Activated T-helper 1 cell treated with anti-CD3 and anti-CD28 coated beads, Interleukin-2, amount 50 U/mL, for 16 hours (primary cell): Measurements from ENCODE around the gene SSTR4.
"Not testable (repeated sequence)": the region's sequence is repeated elsewhere in the genome, so short reads cannot be mapped to it uniquely, and the experiment has no call there.

Experiments
- DNase-seq, 2 donors: peaks; one replicate each; pipeline ENCODE4 v3.0.0-alpha.2; 2020; ENCODE audit warnings: low read depth in 1 of 2, low spot score in 1 of 2

Gene SSTR4

GRCh38 chr20:23018432-23018831 lies 16.7 kb upstream of the SSTR4 start:
- no peak for DNase-seq

- DNase-seq = no peak
Observed at GRCh38 chr20:23018941-23019340, 16.2 kb upstream of the SSTR4 start.

- DNase-seq = no peak
Observed at GRCh38 chr20:23019403-23019802, 15.7 kb upstream of the SSTR4 start.

GRCh38 chr20:23020230-23021018 lies 14.7 kb upstream of the SSTR4 start:
- no peak for DNase-seq

- no peak for DNase-seq
Observed at GRCh38 chr20:23021541-23021940, 13.6 kb upstream of the SSTR4 start.

- no peak for DNase-seq
Observed at GRCh38 chr20:23021951-23022350, 13.2 kb upstream of the SSTR4 start.

- no peak for DNase-seq
Observed at GRCh38 chr20:23022849-23023248, 12.3 kb upstream of the SSTR4 start.

- DNase-seq = no peak
Observed at GRCh38 chr20:23023621-23024177, 11.4 kb upstream of the SSTR4 start.

- DNase-seq = no peak
Observed at GRCh38 chr20:23024701-23025100, 10.4 kb upstream of the SSTR4 start.

- not testable (repeated sequence) for DNase-seq
Observed at GRCh38 chr20:23025503-23025902, 9.6 kb upstream of the SSTR4 start.

- no peak for DNase-seq
Observed at GRCh38 chr20:23027721-23028120, 7.4 kb upstream of the SSTR4 start.

GRCh38 chr20:23028392-23028791 lies 6.7 kb upstream of the SSTR4 start:
- DNase-seq = no peak

GRCh38 chr20:23029324-23029723 lies 5.8 kb upstream of the SSTR4 start:
- no peak for DNase-seq

GRCh38 chr20:23031346-23031745 lies 3.8 kb upstream of the SSTR4 start:
- no peak for DNase-seq

GRCh38 chr20:23032056-23032749 lies 2.9 kb upstream of the SSTR4 start:
- DNase-seq = no peak

GRCh38 chr20:23032750-23033078 lies 2.4 kb upstream of the SSTR4 start:
- DNase-seq = no peak

- DNase-seq = no peak
Observed at GRCh38 chr20:23033918-23034317, 1.2 kb upstream of the SSTR4 start.

- DNase-seq = no peak
Observed at GRCh38 chr20:23035731-23036130, 619 bp downstream of the SSTR4 start.

- DNase-seq = no peak
Observed at GRCh38 chr20:23036371-23036770, 1.3 kb downstream of the SSTR4 start.

GRCh38 chr20:23037017-23037481 lies 1.9 kb downstream of the SSTR4 start:
- no peak for DNase-seq

GRCh38 chr20:23039136-23039875 lies 4.2 kb downstream of the SSTR4 start:
- DNase-seq = no peak
